ENCODE results near the gene AMBP.

The AMBP gene

DNA sequence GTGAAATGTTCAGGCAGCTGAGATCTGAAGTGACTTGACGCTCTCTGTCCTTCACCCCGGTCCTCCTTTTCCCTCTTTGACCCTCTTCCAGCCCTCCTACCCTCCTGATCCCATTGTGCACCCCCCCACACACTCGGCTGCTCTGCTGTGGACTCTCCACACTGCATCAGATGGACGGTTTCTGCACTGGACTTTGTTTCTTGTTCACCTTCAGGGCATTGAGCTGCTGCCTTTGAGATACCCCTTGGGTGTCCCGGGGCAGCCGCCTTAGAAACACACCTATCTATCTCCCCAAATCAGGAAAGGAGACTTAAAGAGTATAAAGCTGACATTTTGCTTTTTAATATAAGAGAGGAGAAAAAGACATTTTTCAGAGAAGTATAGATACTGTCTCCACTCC lies 27.5 kb downstream of the AMBP start:
- no peak for DNase-seq
- no peaks in the 10 kb centered on the region for H3K79me2 ChIP-seq (ENCODE audit: insufficient read depth, low read length)
- H3K4me1 ChIP-seq (ENCODE audit: insufficient read depth, low read length) = no peaks in the 10 kb centered on the region
- H3K27me3 ChIP-seq (ENCODE audit: insufficient read depth, low read length, poor library complexity) = no peaks in the 10 kb centered on the region
- no peak overlapping the region for H3K27ac ChIP-seq (ENCODE audit: low read length)
- H3K4me3 ChIP-seq (ENCODE audit: low read depth in 1 of 2, low read length in 2 of 2) = no peak overlapping the region
- H3K9me3 ChIP-seq (ENCODE audit: insufficient read depth, low read length, severe bottlenecking) = no peaks in the 10 kb centered on the region
- no peak overlapping the region for H3K4me2 ChIP-seq (ENCODE audit: insufficient read depth, low read length)
- H4K20me1 ChIP-seq (ENCODE audit: insufficient read depth, low read length) = no peaks in the 10 kb centered on the region
- TF ChIP-seq, protein P1, sequence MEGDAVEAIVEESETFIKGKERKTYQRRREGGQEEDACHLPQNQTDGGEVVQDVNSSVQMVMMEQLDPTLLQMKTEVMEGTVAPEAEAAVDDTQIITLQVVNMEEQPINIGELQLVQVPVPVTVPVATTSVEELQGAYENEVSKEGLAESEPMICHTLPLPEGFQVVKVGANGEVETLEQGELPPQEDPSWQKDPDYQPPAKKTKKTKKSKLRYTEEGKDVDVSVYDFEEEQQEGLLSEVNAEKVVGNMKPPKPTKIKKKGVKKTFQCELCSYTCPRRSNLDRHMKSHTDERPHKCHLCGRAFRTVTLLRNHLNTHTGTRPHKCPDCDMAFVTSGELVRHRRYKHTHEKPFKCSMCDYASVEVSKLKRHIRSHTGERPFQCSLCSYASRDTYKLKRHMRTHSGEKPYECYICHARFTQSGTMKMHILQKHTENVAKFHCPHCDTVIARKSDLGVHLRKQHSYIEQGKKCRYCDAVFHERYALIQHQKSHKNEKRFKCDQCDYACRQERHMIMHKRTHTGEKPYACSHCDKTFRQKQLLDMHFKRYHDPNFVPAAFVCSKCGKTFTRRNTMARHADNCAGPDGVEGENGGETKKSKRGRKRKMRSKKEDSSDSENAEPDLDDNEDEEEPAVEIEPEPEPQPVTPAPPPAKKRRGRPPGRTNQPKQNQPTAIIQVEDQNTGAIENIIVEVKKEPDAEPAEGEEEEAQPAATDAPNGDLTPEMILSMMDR (IDR thresholded peaks at IDR 0.05; ENCODE audit: borderline replicate concordance, extremely low read depth, low read length, poor library complexity, severe bottlenecking) = no peak
- TF ChIP-seq EZH2 (IDR thresholded peaks at IDR 0.05; ENCODE audit: borderline replicate concordance, low read depth, low read length, severe bottlenecking) = no peak
- no peak overlapping the region for H2AFZ ChIP-seq (ENCODE audit: low read depth, low read length)
- ATAC-seq (ENCODE audit: insufficient read depth, low read depth) = no peak
- no peak overlapping the region for H3K9ac ChIP-seq (ENCODE audit: low read depth, low read length)
- H3K36me3 ChIP-seq (ENCODE audit: insufficient read depth, low read length) = no peaks in the 10 kb centered on the region

DNA sequence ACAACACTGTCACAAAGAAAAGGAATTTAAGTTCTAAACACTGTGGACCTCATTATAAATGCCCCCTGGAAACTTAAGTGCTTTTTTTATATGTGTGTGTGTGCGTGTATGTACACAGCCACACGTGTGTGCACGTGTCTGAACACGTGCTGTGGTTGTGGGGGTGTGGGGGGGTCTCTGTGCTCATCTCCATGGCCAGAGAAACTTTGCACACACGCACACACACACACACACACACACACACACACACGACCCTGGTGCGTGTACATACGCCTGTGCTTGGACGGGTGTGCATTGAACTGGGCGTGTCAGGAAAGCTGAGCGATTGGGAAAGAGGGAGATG lies 27.9 kb downstream of the AMBP start:
- Histone ChIP-seq H3K79me2 (ENCODE audit: insufficient read depth, low read length) (no peaks in the 10 kb centered on the region), H3K27ac (ENCODE audit: low read length) (no peak overlapping the region), H3K9ac (ENCODE audit: low read depth, low read length) (no peak overlapping the region), H2AFZ (ENCODE audit: low read depth, low read length) (no peak overlapping the region), H3K27me3 (ENCODE audit: insufficient read depth, low read length, poor library complexity) (no peaks in the 10 kb centered on the region), H3K9me3 (ENCODE audit: insufficient read depth, low read length, severe bottlenecking) (no peaks in the 10 kb centered on the region), H3K4me1 (ENCODE audit: insufficient read depth, low read length) (no peaks in the 10 kb centered on the region), H3K4me2 (ENCODE audit: insufficient read depth, low read length) (no peak overlapping the region), H3K36me3 (ENCODE audit: insufficient read depth, low read length) (no peaks in the 10 kb centered on the region), H3K4me3 (ENCODE audit: low read depth in 1 of 2, low read length in 2 of 2) (no peak overlapping the region), H4K20me1 (ENCODE audit: insufficient read depth, low read length) (no peaks in the 10 kb centered on the region)
- no peak for TF ChIP-seq EZH2 (IDR thresholded peaks at IDR 0.05; ENCODE audit: borderline replicate concordance, low read depth, low read length, severe bottlenecking)
- TF ChIP-seq, protein P1 (IDR thresholded peaks at IDR 0.05; ENCODE audit: borderline replicate concordance, extremely low read depth, low read length, poor library complexity, severe bottlenecking) = no peak
- ATAC-seq (ENCODE audit: insufficient read depth, low read depth) = no peak
- DNase-seq = no peak

GRCh38 chr9:114049441-114050225 lies 28.5 kb downstream of the AMBP start:
- no peak overlapping the region for H3K27ac ChIP-seq (ENCODE audit: low read length)
- ATAC-seq (ENCODE audit: insufficient read depth, low read depth) = no peak
- H3K36me3 ChIP-seq (ENCODE audit: insufficient read depth, low read length) = no peaks in the 10 kb centered on the region
- H3K4me2 ChIP-seq (ENCODE audit: insufficient read depth, low read length) = no peak overlapping the region
- no peaks in the 10 kb centered on the region for H3K4me1 ChIP-seq (ENCODE audit: insufficient read depth, low read length)
- H2AFZ ChIP-seq (ENCODE audit: low read depth, low read length) = no peak overlapping the region
- H4K20me1 ChIP-seq (ENCODE audit: insufficient read depth, low read length) = no peaks in the 10 kb centered on the region
- TF ChIP-seq EZH2 (IDR thresholded peaks at IDR 0.05; ENCODE audit: borderline replicate concordance, low read depth, low read length, severe bottlenecking) = no peak
- TF ChIP-seq, protein P1 (IDR thresholded peaks at IDR 0.05; ENCODE audit: borderline replicate concordance, extremely low read depth, low read length, poor library complexity, severe bottlenecking) = no peak
- no peaks in the 10 kb centered on the region for H3K27me3 ChIP-seq (ENCODE audit: insufficient read depth, low read length, poor library complexity)
- no peaks in the 10 kb centered on the region for H3K9me3 ChIP-seq (ENCODE audit: insufficient read depth, low read length, severe bottlenecking)
- H3K79me2 ChIP-seq (ENCODE audit: insufficient read depth, low read length) = no peaks in the 10 kb centered on the region
- DNase-seq = no peak
- no peak overlapping the region for H3K9ac ChIP-seq (ENCODE audit: low read depth, low read length)
- H3K4me3 ChIP-seq (ENCODE audit: low read depth in 1 of 2, low read length in 2 of 2) = no peak overlapping the region

Data from DND-41 (cell line).